Effector memory CD4-positive, alpha-beta T cell (primary cell): Measurements from ENCODE around the gene SEPTIN12.

ENCODE experiments used
- DNase-seq, 3 donors: peaks; one replicate each; pipeline ENCODE4 v3.0.0-alpha.2; 2020
- H3K27ac ChIP-seq: 2 replicates; pipeline ENCODE4 v1.7.0; 2013; ENCODE audit warnings: mild to moderate bottlenecking, low read length, moderate library complexity; ENCODE audit not compliant: insufficient read depth, poor library complexity, severe bottlenecking
- H3K27me3 ChIP-seq: replicated peaks from 2 replicates; pipeline ENCODE4 v1.7.0; 2013; ENCODE audit warnings: mild to moderate bottlenecking, low read length; ENCODE audit not compliant: insufficient read depth, control insufficient read depth, poor library complexity, severe bottlenecking
- H3K36me3 ChIP-seq: 2 replicates; pipeline ENCODE4 v1.7.0; 2013; ENCODE audit warnings: mild to moderate bottlenecking, low read length, moderate library complexity; ENCODE audit not compliant: control insufficient read depth, insufficient read depth
- H3K4me1 ChIP-seq: 2 replicates; pipeline ENCODE4 v1.7.0; 2013; ENCODE audit warnings: low read length, mild to moderate bottlenecking; ENCODE audit not compliant: control insufficient read depth, insufficient read depth, poor library complexity, severe bottlenecking
- H3K4me3 ChIP-seq: 2 replicates; pipeline ENCODE4 v1.7.0; 2013; ENCODE audit warnings: low read length, low read depth, mild to moderate bottlenecking; ENCODE audit not compliant: insufficient read depth, poor library complexity, severe bottlenecking
- H3K9me3 ChIP-seq: 2 replicates; pipeline ENCODE4 v1.7.0; 2013; ENCODE audit warnings: mild to moderate bottlenecking, low read length, moderate library complexity; ENCODE audit not compliant: control insufficient read depth

SEPTIN12 gene

DNA sequence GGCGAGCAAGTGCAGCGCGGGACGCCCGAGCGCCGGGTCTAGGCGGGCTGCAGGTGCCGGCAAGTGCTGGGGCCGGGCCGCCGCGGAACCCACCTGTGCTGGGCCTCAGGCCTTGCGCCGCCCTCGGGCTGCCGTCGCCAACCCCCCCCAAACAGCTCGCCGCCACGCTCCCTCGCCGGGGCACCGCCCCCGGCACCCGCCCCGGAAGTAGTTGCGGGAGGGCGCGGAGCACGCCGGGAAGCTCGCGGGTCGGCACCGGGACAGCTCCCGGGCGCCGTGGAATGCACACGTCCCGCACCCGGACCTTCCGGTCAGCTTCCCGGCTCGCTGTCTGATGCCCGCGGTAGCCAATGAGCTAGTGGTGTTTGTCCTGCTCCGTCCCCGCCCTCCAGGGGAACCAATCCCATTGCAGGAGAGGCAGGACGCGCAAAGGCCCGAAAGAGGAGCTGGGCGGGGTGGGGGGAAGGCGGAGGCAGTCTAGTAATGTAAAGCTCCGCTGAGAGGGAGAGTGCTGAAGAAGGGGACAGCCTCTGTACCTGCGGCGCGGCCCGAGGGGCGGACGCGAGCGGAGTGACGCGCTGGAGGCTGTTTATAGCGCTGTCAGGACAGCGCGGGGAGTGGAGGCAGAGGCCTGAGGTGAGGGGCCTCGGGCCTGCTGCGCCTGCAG, 53.9 kb downstream of the SEPTIN12 start, which contains the start of the genes ANKS3 and DNAAF8:
ANKS3 (minus strand) TSS at position 209 of the 667 bp plus-strand sequence. CDS start 4,122 bp downstream, outside the sequence.
DNAAF8 (plus strand) TSS at position 475 of the 667 bp plus-strand sequence. CDS start 1,978 bp downstream, outside the sequence.
- H3K27me3 ChIP-seq: no peaks in the 10 kb centered on the region
- peaks cover 14% of the 10 kb centered on the region for H3K4me1 ChIP-seq
- peak; percentile 67 to 76 (median 70) for DNase-seq
- H3K27ac ChIP-seq: peak within 1 kb of the TSS; percentile 78
- peaks cover 9% of the 10 kb centered on the region for H3K36me3 ChIP-seq
- peak within 1 kb of the TSS; percentile 86 for H3K4me3 ChIP-seq
- H3K9me3 ChIP-seq: no peaks in the 10 kb centered on the region

DNA sequence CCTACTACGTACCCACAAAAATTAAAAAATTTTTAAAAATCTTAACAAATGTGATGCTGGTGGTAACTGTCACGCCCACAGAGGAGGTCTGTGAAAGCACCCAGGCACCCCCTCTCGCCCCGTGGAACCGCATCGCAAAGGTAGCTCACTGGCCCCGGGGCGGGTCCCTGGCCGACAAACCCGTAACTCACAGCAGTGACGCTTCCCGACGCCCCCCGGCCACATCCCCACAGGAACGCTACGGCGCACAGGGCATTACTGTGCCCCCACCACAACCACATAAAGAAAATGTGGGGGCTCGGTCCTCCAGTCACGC, 54.4 kb downstream of the SEPTIN12 start:
- Histone ChIP-seq H3K4me3 (peak overlapping the region; percentile 86), H3K27ac (peak overlapping the region; percentile 78), H3K4me1 (peaks cover 14% of the 10 kb centered on the region), H3K27me3 (no peaks in the 10 kb centered on the region), H3K36me3 (peaks cover 9% of the 10 kb centered on the region), H3K9me3 (no peaks in the 10 kb centered on the region)
- DNase-seq: no peak

GRCh38 chr16:4733211-4733742, 54.9 kb downstream of the SEPTIN12 start:
- no peaks in the 10 kb centered on the region for H3K27me3 ChIP-seq
- no peak for DNase-seq
- peak overlapping the region; percentile 86 for H3K4me3 ChIP-seq
- peaks cover 9% of the 10 kb centered on the region for H3K36me3 ChIP-seq
- peaks cover 14% of the 10 kb centered on the region for H3K4me1 ChIP-seq
- H3K9me3 ChIP-seq: no peaks in the 10 kb centered on the region
- no peak overlapping the region for H3K27ac ChIP-seq

- Histone ChIP-seq H3K36me3 (peaks cover 26% of the 10 kb centered on the region), H3K4me3 (no peak overlapping the region), H3K27ac (no peak overlapping the region), H3K4me1 (peaks cover 8% of the 10 kb centered on the region), H3K27me3 (no peaks in the 10 kb centered on the region), H3K9me3 (no peaks in the 10 kb centered on the region)
- no peak for DNase-seq
Measured at GRCh38 chr16:4729876-4730275, 58.3 kb downstream of the SEPTIN12 start.

DNA sequence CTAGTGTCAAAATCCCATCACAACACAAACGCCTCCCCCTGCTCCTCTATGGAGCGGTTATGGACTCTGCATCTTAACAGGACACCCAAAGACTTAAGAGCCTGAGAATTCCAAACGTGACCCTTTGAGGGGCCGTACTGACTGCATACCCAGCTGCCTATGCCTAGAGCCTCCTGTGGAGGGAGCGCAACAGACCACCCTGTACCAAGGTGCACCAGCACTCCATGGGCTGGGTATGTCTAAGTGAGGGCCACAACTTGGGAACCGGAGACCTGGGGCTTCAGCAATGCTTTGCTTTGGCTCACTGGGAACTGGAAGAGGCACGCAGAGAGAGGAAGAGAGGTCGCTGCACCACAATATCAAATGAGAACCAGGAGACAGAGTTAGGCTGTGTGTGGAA, 59.5 kb downstream of the SEPTIN12 start:
- DNase-seq: no peak

More for the DNA sequence above, 59.5 kb downstream of the SEPTIN12 start:
- no peaks in the 10 kb centered on the region for H3K27me3 ChIP-seq
- peaks cover 6% of the 10 kb centered on the region for H3K4me1 ChIP-seq
- no peaks in the 10 kb centered on the region for H3K9me3 ChIP-seq
- no peak overlapping the region for H3K4me3 ChIP-seq
- peaks cover 34% of the 10 kb centered on the region for H3K36me3 ChIP-seq
- H3K27ac ChIP-seq: no peak overlapping the region
